GM21360 (cell line): ENCODE data around the gene TPCN1.

ENCODE experiments used
- ATAC-seq: cut with Tn5 transposase; IDR thresholded peaks from one replicate; pipeline ENCODE4 v1.9.1; 2021; ENCODE audit warnings: mild to moderate bottlenecking, moderate library complexity; ENCODE audit not compliant: unreplicated experiment

Gene TPCN1

DNA sequence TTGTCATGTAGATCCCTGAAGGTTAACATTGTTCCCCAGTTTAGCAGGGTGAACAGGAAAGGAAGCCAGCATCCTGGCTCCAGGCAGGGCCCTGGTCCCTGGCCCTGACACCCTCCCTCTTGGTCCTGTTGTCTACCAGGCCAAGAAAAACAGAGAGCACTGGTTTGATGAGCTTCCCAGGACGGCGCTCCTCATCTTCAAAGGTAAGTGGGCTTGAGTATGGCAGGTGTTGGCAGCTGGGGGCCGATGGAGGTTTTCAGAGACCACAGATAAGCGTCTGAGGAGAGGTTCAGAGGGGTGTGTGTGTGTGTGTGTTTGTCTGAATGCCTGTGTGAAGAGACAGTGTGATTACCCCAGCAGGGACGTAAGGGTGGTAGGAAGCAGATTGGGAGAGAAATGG lies 57.4 kb downstream of the TPCN1 start:
- ATAC-seq, result no peak

DNA sequence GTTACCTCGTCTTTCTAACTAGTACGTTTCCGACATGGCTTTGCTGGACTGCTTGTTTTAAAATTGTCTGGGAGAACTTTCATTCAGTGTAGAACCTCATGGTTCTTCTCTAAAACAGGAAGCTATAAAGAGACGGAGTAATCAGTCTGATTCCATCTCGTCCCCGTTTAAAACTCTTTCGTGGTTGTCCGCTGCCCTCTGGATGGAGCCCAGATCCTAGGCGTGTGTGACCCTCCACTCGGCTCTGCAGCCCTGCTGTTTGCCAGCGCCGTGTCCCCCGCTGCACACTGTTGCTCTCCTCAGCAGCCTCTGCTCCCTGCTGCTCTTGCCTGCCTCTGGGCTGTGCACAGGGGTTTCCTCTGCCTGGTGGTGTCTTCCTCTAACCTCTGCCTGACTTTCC lies 63.5 kb downstream of the TPCN1 start:
- ATAC-seq, result no peak

DNA sequence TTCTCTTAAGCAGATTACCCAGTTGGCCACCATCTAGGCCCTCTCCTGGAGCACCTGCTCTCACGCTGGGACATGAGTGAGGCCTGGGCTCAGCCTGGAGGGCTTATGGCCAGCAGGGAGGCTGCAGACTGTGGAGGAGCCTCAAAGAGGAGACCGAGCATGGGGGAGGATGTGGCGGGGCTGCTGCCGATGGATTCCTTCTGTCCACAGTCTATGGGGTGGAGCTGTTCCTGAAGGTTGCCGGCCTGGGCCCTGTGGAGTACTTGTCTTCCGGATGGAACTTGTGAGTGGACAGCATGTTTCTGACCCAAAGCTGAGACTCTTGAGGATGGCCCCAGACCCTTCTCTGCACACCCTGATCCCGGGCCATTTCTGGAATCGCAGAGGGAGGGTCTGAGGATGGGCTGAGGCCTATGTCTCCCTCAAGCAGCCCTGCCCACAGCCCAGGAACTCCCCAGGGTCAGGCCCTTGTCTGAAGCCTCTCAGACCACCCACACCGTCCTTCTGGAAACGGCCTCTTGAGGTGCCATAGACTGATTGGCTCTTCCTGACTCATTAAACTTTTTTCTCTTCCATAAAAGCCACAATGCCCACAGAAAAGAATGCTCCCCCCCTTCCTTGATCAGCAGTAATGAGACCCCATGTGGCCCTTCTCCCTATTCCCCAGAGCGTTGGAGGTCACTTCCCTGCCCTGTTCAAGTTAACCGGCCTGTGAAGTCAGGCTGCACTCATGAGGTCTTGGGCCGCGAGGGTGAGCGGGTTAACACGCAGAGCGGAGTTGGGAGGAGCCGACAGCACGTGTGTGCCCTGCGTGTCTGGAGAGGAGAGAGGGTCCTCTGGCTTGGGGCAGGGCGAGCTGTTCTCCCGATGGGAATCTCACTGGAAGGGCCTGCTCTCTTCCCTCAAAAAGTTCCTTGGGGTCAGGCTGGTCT lies 64.7 kb downstream of the TPCN1 start:
- no peak for ATAC-seq

- ATAC-seq, result no peak
Measured at GRCh38 chr12:113286712-113287111, 65.4 kb downstream of the TPCN1 start.

- ATAC-seq, result no peak
Measured at GRCh38 chr12:113287146-113287898, 66.1 kb downstream of the TPCN1 start.

DNA sequence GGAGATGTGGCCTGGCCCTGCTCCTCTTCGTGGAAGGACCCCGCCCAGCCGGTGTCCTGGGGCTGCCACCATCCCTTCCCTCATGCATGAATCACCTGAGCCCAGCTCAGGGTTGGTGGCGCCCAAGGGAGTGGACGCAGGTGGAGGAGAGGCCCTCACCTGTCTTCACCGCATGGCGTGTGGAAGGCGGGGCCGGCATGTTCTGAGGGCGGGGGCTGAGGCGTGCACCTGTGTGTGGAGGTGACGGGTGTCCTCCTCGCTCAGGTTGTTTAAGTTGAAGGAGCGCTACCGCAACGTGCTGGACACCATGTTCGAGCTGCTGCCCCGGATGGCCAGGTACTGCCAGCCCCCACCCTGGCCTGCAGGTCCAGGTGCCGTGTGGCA lies 66.6 kb downstream of the TPCN1 start:
- no peak for ATAC-seq

GRCh38 chr12:113289361-113289760 lies 68.1 kb downstream of the TPCN1 start:
- ATAC-seq, result no peak

DNA sequence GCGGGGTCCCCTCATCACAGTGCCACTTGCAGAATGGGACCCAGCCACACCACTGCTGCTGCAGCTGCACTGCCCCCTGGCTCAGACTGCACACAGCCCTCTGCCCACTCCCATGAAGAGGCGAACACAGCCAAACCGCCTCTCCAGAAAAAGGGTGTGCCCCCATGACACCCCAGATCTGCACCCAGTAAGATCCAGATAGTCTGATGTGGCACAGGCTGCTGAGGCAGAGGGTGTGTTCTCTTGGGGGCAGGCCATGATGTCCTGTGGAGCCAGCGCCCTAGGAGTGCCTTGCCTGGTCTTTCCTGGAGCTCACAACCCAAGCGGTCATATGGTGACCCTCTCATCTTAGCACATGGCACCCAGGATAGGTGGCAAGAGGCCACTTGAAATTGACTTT lies 69.2 kb downstream of the TPCN1 start:
- no peak for ATAC-seq

- no peak for ATAC-seq
Measured at GRCh38 chr12:113291586-113291985, 70.3 kb downstream of the TPCN1 start.

DNA sequence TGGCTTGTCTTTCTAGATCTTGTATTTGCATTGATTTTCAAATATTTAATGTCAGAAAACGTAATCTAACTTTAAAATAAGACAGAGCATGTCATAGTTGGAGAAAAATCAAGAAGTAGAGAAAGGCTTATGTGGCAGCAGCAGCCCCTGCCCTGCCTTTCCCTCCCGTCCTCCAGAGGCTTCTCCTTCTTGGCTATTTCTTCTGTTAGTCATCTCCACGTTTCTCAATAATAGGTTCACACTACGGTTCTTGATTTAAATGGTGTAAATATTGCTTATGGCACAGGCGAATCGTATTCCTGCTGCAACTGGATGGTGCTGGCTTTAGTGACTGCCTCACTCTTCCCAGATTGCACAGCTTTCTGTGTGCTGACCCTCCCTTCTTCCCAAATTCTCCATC lies 70.8 kb downstream of the TPCN1 start:
- ATAC-seq, result no peak

DNA sequence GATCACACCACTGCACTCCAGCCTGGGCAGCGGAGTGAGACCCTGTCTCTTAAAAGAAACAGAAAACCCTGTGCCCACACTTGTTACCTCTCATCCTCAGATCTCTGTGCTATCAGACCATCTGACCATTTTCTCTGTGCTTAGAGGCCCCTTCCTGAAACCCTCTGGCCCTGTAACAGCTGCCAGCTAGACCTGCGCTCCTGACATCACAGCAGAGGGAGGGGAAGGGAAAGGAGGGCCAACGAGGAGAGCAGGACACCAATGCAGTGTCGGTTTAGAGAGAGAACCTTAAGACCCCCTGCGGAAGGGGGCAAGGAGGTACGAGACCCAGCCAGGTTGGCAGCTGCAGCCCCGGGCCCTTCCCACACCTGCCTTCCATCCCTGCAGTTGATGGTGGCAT lies 71.3 kb downstream of the TPCN1 start:
- ATAC-seq, result no peak

DNA sequence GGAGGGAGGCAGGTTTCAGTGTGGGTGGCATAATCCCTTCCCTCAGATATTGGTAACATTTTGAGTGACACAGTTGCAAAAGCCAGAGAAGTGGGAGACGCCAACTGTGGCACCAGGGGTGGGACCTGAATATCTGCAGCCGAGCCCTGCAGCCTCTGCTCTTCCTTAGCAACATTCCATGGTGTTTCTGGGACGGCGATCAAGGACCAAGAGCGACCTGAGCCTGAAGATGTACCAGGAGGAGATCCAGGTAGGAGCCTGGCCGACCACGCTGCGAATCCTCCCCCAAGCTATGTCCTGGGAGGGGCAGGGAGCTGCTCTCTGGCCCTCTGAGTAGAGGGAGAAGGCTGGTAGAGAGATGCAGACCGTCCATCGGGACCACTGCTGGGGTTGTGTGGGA lies 71.8 kb downstream of the TPCN1 start:
- ATAC-seq, result no peak

- no peak for ATAC-seq
Measured at GRCh38 chr12:113295886-113296556, 74.8 kb downstream of the TPCN1 start.

DNA sequence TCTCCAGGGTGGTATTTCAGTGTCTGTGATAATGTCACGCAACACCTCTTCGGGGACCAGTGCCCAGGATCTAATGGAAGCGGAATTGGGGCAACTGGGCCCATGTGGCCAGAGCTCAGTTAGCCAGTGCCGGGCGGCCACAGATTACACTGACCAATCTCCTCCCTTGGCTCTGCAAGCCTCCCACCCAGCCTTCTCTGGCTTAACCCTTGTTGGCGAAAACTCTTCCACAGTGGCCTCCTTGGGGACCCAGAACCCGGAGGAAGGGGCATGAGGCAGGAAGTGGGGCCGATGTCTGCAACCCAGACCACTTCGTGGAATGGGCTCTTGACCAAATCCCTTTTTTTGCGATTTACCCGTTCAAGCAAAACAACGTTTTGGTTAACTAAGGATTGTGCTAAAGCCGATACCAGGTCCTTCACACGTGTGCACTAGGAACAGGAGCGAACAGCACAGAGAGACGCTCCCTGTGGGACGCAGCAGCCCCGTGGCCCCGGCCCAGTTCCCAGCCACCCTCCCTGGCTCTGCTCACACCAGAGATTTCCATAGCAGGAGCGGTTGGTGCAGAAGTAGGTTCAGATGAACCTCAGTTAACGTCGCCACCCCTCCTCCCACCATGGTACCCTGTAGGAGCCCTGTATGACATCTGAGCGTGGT lies 75.4 kb downstream of the TPCN1 start:
- no peak for ATAC-seq

DNA sequence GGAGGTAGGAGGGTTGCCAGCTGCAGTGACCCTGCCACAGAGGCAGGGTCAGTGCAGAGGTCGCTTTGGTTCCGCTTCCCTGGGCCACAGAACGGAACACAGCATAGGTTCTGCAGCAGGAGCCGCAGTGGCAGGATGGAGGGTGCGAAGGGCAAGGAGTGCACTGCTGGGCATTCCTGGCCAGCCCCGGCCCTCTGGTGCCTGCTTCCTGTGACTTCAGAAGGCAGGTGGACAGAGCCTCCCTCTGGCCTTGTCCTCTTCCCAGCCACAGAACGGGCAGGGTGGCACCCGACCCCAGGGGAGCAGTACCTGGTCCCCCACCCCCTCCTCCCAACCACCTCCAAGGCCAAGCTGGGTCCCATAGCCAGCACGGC lies 75.9 kb downstream of the TPCN1 start:
- ATAC-seq, result no peak

GRCh38 chr12:113297621-113298471 lies 76.6 kb downstream of the TPCN1 start:
- ATAC-seq, result no peak

GRCh38 chr12:113298472-113298817 lies 77.2 kb downstream of the TPCN1 start:
- ATAC-seq, result no peak

GRCh38 chr12:113298861-113299545 lies 77.7 kb downstream of the TPCN1 start:
- no peak for ATAC-seq

DNA sequence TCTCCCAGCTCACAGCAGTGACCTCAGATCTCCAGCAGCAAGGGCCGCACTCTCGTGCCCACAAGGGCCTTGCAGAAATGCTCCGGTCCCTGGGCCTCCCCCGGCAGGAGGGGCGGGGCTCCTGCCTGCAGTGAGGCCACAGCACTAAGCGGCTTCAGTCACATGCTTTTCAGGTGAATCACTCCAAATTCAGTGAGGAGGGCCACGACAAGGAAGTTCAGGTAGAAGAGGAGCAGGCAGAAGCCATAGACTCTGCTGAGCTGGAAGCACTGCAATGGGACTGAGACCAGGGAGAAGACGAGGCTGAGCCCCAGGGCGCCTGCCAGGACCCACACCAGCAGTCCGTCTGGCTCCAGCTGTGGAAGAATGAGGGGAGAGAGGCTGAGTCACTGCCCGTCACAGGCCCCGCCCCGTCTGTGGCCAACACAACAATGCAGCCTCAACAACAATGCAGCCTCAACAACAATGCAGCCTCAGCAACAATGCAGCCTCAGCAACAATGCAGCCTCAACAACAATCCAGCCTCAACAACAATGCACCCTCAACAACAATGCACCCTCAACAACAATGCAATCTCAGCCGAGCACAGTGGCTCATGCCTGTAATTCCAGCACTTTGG lies 78.5 kb downstream of the TPCN1 start:
- no peak for ATAC-seq
